Fibroblast of skin of left biceps (primary cell): Measurements from ENCODE around the gene LRP2.
"Not testable (repeated sequence)": the region's sequence is repeated elsewhere in the genome, so short reads cannot be mapped to it uniquely, and the experiment has no call there.

Experiments used
- DNase-seq, 2 experiments: peaks; one replicate each; pipeline ENCODE4 v3.0.0-alpha.2; 2013; ENCODE audit warnings: low read depth in 2 of 2

LRP2 gene

GRCh38 chr2:169362118-169362893 is at the start of gene LRP2:
LRP2 (minus strand) TSS chr2:169362534; CDS start chr2:169362399, 135 bp downstream.
- no peak for DNase-seq

- DNase-seq = no peak
Measured at GRCh38 chr2:169406891-169407290, 44.6 kb upstream of the LRP2 start.

- not testable (repeated sequence) for DNase-seq
Measured at GRCh38 chr2:169399491-169399890, 37.2 kb upstream of the LRP2 start.

GRCh38 chr2:169397697-169398096 is 35.4 kb upstream of the LRP2 start:
- no peak for DNase-seq

GRCh38 chr2:169395821-169396374 is 33.6 kb upstream of the LRP2 start:
- no peak for DNase-seq

GRCh38 chr2:169393068-169393590 is 30.8 kb upstream of the LRP2 start:
- no peak for DNase-seq

- no peak for DNase-seq
Measured at GRCh38 chr2:169391236-169391635, 28.9 kb upstream of the LRP2 start.

GRCh38 chr2:169388161-169388560 is 25.8 kb upstream of the LRP2 start:
- DNase-seq = no peak

GRCh38 chr2:169386722-169387121 is 24.4 kb upstream of the LRP2 start:
- no peak for DNase-seq

- DNase-seq = no peak
Measured at GRCh38 chr2:169384816-169385215, 22.5 kb upstream of the LRP2 start.

GRCh38 chr2:169372561-169372960 is 10.2 kb upstream of the LRP2 start:
- DNase-seq = no peak

- DNase-seq = no peak
Measured at GRCh38 chr2:169366066-169366465, 3.7 kb upstream of the LRP2 start.

GRCh38 chr2:169365029-169365480 is 2.7 kb upstream of the LRP2 start:
- DNase-seq = no peak

- no peak for DNase-seq
Measured at GRCh38 chr2:169363560-169364150, 1.3 kb upstream of the LRP2 start.

GRCh38 chr2:169362894-169363559 is 693 bp upstream of the LRP2 start:
- DNase-seq = no peak

GRCh38 chr2:169361706-169362117 is 622 bp downstream of the LRP2 start:
- no peak for DNase-seq

- DNase-seq = no peak
Measured at GRCh38 chr2:169360984-169361705, 1.2 kb downstream of the LRP2 start.

- DNase-seq = no peak
Measured at GRCh38 chr2:169358016-169358415, 4.3 kb downstream of the LRP2 start.

GRCh38 chr2:169354244-169354643 is 8.1 kb downstream of the LRP2 start:
- no peak for DNase-seq

- no peak for DNase-seq
Measured at GRCh38 chr2:169351725-169352124, 10.6 kb downstream of the LRP2 start.

GRCh38 chr2:169349535-169349934 is 12.8 kb downstream of the LRP2 start:
- DNase-seq = no peak
